HG02678 (cell line): ENCODE data around the gene ACAN.

Experiments
- ATAC-seq: cut with Tn5 transposase; IDR thresholded peaks from one replicate; pipeline ENCODE4 v1.9.1; 2021; ENCODE audit warnings: mild to moderate bottlenecking, moderate library complexity; ENCODE audit not compliant: unreplicated experiment

The ACAN gene

DNA sequence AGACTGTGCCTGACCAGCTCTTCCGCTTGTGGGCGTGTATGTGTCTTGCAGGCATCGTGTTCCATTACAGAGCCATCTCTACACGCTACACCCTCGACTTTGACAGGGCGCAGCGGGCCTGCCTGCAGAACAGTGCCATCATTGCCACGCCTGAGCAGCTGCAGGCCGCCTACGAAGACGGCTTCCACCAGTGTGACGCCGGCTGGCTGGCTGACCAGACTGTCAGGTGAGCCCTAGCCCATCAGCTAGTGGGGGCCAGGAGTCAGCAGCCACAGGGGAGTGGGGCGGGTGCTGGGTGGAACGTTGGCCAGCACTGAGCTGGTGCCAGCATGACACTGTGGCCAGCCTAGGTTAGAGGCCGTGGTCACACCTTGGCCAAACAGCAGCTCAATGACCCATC is 36.7 kb downstream of the ACAN start:
- ATAC-seq = no peak

DNA sequence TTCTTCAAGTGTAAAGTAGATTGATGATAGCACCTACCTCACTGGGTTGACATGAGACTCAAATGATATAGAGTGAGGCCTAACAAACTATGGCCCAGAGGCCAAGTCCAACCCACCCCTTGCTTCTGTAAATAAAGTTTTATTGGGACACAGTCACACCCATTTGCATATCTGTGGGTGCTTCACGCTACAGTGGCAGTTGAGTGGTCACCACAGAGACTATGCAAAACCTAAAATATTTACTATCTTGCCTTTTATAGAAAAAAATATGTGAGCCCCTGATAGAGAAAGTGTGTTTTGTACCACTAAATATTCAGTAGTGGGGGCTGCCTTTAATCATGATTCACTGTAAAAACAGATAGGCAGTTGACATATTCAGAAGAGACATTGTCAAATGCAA is 38.0 kb downstream of the ACAN start:
- no peak for ATAC-seq

DNA sequence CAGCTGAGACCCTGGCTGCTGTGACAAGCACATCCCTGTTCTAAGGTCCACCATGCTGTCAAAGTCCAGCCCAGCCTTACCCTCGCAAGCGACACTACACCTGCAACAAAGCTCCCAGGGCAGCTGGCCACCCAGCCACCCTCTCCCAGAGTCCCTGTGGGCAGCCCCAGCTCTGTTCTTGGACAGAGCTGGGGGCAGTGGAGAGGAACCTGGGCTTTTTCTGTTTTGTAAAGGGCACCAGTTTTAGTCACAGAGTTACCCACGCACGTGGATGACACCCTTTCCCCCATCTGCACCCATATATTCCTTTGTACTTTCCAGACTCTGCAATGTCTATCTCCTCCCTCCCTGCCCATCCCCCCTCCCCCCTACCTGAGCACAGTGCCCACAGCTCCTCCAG is 38.9 kb downstream of the ACAN start:
- no peak for ATAC-seq

DNA sequence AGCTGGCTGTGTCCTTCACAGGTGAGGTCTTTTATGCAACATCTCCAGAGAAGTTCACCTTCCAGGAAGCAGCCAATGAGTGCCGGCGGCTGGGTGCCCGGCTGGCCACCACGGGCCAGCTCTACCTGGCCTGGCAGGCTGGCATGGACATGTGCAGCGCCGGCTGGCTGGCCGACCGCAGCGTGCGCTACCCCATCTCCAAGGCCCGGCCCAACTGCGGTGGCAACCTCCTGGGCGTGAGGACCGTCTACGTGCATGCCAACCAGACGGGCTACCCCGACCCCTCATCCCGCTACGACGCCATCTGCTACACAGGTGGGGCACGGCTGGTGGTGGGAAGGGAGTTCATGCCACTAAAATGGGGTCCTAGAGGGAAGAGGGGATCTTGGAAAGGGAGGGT is 40.1 kb downstream of the ACAN start:
- no peak for ATAC-seq

DNA sequence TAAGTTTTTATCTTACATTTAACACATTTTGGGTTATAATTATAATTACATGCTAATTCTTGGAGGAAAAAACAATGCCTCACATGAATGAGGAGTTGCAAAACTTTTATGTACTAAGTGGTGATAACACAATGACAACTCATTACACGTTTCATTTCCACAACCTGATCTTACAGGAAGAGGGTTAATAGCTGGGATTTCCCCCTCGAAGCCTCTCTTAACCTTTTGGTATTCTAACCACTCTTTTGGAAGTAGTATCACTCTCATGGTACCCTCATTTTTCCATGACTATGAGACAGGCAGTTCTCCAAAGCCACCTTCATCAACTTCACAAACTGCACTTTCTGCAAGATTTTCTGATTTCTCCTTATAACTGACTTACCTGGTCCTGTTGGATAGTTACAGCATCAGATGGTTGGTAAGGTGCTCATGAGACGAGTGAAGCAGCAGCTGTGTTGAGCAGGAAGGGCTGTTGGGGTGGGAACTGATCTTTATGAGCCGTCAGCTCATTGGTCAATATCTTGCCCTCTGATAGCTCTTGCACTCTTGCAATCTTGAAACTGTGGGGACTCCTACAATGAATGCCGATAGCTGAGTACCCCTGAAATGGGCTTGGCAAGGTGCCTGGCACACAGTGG is 41.6 kb downstream of the ACAN start:
- ATAC-seq = no peak

DNA sequence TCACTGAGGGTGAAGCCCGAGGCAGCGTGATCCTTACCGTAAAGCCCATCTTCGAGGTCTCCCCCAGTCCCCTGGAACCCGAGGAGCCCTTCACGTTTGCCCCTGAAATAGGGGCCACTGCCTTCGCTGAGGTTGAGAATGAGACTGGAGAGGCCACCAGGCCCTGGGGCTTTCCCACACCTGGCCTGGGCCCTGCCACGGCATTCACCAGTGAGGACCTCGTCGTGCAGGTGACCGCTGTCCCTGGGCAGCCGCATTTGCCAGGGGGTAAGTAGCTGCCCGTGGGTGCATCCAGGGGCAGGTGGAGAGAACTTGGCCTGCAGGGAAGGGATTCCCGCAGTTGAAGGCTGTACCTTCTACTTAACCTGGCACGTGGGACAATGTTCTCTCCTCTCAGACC is 42.4 kb downstream of the ACAN start:
- ATAC-seq = no peak

DNA sequence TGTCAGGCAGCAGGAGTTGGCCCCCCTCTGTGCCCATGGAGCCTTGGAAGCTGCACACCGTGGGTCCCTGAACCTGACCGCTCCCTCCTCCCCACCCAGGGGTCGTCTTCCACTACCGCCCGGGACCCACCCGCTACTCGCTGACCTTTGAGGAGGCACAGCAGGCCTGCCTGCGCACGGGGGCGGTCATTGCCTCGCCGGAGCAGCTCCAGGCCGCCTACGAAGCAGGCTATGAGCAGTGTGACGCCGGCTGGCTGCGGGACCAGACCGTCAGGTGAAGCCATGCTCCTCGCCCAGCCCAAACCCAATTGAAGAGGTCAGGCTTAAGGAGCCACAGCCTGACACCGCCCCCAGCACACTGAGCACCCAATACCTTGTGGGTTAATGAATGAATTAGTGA is 43.9 kb downstream of the ACAN start:
- ATAC-seq = no peak

DNA sequence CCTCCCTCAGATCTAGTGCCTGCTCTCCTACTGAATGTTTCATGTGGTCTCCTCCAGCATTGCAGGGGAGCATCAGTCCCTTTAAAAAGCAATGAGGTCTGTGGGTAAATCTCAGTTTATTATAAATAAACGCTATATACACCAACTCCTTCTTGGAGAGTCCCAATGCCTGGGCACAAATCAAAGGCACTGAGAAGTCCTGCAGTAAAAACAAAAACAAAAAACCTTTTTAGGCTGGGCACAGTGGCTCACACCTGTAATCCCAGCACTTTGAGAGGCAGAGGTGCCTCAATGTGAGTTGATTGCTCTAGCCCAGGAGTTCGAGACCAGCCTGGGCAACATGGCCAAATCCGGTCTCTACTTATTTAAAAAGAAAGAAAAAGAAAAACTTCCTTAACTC is 45.0 kb downstream of the ACAN start:
- no peak for ATAC-seq

DNA sequence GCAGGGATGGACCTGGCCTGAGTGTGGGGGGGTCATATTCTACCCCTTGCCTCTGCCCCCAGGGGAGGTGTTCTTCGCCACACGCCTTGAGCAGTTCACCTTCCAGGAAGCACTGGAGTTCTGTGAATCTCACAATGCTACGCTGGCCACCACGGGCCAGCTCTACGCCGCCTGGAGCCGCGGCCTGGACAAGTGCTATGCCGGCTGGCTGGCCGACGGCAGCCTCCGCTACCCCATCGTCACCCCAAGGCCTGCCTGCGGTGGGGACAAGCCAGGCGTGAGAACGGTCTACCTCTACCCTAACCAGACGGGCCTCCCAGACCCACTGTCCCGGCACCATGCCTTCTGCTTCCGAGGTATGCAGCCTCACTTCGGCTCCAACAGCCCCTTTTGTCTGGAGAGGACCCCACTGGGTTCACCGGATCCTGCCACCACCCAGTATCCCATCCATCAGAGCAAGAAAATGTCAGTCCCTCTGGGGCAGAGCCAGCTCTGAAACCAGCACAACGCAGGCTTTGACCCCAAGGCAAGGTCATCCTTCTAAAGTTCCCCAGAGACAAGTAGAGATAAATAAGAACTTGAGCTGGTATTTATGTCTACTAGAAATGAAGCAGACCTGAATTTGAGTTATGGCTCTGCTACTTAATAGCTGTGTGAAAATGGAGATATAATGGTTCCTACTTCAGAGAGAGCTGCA is 46.3 kb downstream of the ACAN start:
- no peak for ATAC-seq

DNA sequence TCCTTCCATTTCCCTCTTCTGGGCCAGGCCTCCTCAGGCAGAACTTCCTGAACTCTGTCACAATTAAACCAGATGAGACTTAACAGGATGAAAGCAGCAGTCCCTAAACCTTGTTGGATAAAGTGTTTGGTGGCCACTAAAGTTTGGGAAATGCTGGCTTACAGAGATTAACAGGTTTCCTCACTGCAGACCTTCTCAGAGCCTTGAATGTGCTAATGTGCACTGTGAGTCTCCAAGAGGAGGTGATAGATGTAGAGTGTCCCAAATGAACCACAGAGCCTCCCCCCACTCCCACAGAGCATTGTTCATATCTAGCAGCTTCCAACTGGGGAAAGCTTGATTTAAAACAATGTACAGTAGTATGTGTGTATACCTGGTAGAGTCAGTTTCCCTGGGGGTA is 49.2 kb downstream of the ACAN start:
- ATAC-seq = no peak

DNA sequence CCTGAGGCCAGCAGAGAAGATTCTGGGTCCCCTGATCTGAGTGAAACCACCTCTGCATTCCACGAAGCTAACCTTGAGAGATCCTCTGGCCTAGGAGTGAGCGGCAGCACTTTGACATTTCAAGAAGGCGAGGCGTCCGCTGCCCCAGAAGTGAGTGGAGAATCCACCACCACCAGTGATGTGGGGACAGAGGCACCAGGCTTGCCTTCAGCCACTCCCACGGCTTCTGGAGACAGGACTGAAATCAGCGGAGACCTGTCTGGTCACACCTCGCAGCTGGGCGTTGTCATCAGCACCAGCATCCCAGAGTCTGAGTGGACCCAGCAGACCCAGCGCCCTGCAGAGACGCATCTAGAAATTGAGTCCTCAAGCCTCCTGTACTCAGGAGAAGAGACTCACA is 55.7 kb downstream of the ACAN start:
- ATAC-seq = no peak

DNA sequence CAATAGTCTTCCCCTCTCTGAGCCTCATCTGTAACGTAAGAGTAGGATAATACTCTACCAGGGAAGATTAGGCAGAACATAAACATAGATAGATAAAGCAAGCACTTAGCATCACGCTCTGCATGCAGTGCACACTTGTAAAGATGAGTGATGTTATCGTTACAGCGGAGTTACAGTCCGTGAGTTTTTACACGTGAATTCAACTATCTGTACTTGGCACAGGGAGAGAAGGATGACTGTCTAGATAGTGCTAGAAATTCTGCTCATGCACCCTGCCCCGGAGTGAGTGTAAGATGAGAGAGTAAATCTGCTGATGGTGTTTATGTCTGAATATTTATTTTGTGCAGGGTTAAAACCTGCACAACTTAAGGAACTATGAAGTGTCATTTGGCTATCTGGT is 56.3 kb downstream of the ACAN start:
- ATAC-seq = no peak

DNA sequence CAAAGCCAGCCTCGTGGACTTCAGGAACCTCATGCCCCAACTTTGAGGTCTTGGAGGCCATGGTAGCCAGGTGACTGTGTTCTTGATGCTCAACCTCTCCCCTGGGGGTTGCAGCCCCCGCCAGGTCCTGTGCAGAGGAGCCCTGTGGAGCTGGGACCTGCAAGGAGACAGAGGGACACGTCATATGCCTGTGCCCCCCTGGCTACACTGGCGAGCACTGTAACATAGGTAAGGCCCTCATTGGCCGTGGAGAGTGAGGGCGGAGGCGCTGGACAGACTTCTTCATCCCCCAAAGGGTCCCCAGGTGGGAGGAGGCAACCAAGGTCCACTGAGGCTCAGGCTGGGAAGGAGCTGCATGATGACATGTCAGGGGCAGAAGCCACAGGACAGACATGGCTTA is 57.0 kb downstream of the ACAN start:
- ATAC-seq = no peak

DNA sequence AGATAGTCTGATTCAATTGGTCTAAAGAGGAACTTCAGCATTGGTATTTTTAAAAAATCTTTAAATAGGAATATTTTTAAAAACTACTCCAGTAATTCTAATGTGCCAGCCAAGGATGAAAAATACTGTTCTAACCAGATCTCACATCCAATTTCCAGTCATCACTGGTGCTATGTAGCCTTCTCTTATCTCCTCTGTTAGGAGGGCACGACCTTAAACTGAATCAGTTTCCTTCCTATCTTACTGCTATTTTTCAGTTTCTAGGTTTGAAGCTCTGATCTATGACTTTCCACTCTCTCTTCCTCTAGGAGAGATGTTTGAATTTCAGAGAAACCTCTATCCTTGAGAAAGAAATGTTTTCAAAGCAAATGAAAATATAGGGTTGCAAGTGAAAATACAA is 60.2 kb downstream of the ACAN start:
- ATAC-seq = no peak

DNA sequence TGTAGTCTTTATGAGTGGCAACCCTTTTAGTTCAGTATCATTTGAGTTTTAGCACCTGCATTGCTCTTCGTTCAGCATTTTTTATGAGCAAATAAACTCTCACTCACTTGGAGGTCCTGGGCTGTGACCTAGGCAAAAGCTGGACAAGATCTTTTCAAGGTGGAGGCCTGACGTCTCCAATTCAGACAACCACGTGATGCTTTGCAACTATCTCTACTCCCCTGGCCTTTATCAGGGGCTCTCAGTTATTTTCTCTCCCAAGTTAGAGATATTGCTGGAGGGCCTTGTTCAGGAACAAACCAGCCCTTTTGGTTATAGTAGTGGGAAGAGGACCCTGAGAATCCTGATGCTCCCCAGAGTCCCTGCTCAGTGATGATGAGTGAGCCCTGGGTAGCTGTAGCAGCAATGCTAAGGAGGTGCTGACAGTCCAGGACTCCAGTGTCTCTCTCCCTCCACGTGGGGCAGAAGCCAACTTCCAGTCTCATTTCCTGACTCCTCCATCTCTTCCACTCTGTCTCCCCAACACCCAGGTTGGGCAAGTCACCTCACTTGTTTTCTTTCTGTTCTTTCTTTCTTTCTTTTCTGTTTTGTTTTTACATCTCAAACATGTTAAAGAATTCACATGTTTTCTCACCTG is 61.7 kb downstream of the ACAN start:
- no peak for ATAC-seq

DNA sequence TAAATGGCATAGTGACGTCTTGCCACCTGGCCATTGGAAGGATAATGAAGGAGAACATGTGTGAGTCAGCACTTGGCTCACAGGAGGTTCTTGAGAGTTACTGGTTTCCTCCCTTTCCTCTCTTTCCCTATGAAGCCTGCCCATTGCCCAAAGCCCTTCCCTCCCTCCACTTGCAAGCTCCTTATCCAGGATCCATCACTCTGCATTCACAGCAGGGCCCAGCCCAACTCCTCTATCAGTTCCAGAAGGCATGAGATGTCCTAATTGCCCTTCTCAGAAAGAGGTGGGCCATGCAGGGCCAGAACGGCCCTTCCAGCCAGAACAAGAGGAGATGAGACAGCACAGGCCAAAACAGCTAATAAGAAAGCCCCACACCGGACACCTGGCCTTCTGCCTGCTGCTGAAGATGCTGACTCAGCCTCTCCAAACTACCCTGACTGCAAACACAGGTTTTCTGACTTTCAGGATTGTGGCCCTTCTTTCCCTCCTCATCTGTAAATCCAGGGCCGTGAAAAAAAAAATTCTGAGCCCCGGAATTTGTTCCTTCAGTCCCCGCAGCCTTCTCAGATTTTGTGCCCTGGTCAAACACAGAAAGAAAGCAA is 62.4 kb downstream of the ACAN start:
- ATAC-seq = no peak

DNA sequence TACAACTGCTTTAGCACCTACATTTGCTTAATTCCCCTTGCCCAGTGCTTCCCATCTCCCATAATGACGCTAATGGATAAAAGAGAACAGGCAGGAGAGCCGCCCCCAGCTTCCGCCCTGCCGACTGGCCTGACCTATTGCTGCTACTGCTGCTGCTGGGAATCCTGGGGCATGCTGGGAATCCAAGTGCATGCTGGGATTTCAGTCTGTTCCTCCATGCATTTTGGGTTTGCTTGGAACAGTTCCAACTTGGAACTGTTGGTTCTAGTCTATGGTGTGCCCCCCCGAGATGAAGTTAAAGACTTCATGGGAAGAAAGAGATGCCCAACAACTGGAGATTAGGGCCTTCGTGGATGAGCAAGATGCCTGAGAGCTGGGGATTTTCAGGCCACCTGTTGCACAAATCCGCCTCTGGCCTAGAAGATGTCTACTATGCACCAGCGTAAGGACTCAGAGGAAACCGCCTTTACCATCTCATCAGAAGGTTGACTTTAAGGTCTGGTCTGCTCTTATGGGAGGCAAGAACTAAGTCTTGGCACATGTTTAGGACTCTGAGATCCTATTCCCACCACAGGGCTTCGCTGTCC is 63.2 kb downstream of the ACAN start:
- no peak for ATAC-seq

DNA sequence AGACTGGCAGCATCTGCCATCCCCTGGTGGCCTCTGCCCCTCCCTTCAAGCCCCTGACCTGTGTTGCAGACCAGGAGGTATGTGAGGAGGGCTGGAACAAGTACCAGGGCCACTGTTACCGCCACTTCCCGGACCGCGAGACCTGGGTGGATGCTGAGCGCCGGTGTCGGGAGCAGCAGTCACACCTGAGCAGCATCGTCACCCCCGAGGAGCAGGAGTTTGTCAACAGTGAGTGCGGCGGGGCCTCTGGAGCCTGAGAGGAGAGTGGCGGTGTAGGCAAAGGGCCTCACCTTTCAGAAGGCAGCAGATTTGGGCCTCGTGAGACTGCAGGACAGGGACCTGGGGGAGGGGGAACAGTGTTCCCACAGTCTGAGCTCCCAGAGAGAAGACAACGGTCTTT is 68.1 kb downstream of the ACAN start:
- no peak for ATAC-seq

DNA sequence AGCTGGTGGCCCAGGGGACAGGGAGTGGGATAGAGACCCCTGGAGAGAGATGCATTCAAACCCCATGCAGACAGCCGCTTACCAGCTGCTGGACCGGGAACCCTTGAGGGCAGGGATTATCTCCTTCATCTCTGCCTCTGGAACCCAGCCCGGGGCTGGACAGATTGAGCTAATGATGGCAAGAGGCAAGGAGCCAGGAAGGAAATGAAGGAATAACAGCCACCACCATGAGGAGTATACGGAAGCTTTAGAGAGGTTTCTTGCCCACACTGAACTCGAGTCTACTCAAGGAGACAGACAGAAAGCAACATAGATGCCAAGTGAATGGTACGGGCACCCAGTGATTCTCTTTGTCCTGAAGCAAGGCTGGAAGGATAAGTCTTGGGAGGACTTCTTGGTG is 68.9 kb downstream of the ACAN start:
- no peak for ATAC-seq

DNA sequence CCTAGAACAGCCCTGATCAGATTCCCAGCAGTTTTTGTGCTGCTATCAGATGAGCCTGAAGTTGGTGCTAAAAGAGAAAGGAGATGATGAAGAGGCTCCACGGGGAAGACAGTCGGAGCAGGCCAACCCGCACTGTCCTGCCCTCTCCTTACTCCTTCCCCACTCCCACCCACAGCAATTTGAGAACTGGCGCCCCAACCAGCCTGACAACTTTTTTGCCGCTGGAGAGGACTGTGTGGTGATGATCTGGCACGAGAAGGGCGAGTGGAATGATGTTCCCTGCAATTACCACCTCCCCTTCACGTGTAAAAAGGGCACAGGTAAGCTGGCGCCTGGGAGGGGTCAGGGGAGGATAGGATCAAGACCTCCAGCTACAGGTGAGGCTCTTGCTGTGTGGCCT is 69.5 kb downstream of the ACAN start:
- ATAC-seq = no peak

DNA sequence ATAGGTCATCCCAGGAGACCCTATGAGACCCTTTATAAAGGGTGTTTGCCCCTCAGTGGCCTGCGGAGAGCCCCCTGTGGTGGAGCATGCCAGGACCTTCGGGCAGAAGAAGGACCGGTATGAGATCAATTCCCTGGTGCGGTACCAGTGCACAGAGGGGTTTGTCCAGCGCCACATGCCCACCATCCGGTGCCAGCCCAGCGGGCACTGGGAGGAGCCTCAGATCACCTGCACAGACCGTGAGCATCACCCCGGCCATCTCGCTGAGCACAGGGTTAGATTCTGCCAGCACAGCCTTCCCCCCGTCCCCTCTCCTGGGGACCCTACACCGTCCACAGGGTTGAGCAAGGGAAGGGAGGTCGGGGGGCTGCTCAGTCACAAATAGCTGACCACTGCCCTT is 70.5 kb downstream of the ACAN start:
- no peak for ATAC-seq

DNA sequence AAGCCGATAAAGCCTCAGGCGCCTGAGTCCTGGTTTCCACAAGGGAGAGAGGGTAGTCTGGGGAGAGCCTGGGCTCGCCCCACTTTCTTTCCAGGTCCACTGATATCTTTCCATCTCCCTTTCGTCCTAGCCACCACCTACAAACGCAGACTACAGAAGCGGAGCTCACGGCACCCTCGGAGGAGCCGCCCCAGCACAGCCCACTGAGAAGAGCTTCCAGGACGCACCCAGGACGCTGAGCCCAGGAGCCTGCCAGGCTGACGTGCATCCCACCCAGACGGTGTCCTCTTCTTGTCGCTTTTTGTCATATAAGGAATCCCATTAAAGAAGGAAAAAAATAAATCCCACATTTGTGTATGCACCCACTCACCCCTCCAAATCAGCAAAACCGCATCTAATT is 71.0 kb downstream of the ACAN start:
- ATAC-seq = no peak
